Endothelial cell of umbilical vein (primary cell): ENCODE data around the gene SEMA5A. TPM values are rescaled to one million over a fixed set of nuclear protein-coding genes. Genes with fewer than 3 reads are reported as not detected.

Experiments
- BruUV-seq: library from RNA; stranded (reverse); fragments of 400-500 nt; replicated peaks from 2 replicates; lab custom pipeline; 2021; lab: Mats Ljungman, UMichigan
- CTCF ChIA-PET: fragments of 300-600, 350-600 bp; sonication (Branson Sonifier 250); formaldehyde crosslinking; loops from one replicate; lab custom pipeline; 2021; ENCODE audit warnings: antibody characterized with exemption, inconsistent platforms; lab: Charles Lee
- POLR2A ChIA-PET: fragments of 300-600, 350-600 bp; sonication (Branson Sonifier 250); formaldehyde crosslinking; loops from one replicate; lab custom pipeline; 2021; ENCODE audit warnings: antibody characterized with exemption, inconsistent platforms; lab: Charles Lee
- DNase-seq: peaks from one replicate; pipeline ENCODE4 v3.0.0-alpha.2; 2011; ENCODE audit warnings: low read depth, low spot score
- FAIRE-seq: peaks from 2 replicates; lab custom pipeline; 2011; peaks lifted over from hg19 to GRCh38; lab: Jason Lieb, UNC
- H2AFZ ChIP-seq: 2 replicates; pipeline ENCODE4 v1.6.0; 2012; ENCODE audit warnings: low read depth, low read length, control low read depth, inconsistent platforms
- H3K27ac ChIP-seq: 2 replicates; pipeline ENCODE4 v1.5.1; 2011; ENCODE audit warnings: low read depth, mild to moderate bottlenecking, control low read depth, low read length, moderate library complexity; ENCODE audit not compliant: insufficient read depth
- H3K27me3 ChIP-seq, 2 experiments: 2 replicates each; pipeline versions ENCODE4 v1.6.0 to v1.6.1; 2011; ENCODE audit warnings: low read length in 2 of 2, mixed read lengths in 1 of 2; ENCODE audit not compliant: control insufficient read depth in 2 of 2, insufficient read depth in 2 of 2
- H3K36me3 ChIP-seq, 2 experiments: 2 replicates in 1 of 2; 3 replicates in 1 of 2; pipeline ENCODE4 v1.5.1; 2011; ENCODE audit warnings: low read length in 2 of 2, mild to moderate bottlenecking in 1 of 2, moderate library complexity in 1 of 2; ENCODE audit not compliant: control insufficient read depth in 2 of 2, insufficient read depth in 2 of 2; ENCODE audit errors: extremely low read depth in 1 of 2
- H3K4me1 ChIP-seq: 3 replicates; pipeline ENCODE4 v1.5.1; 2011; ENCODE audit warnings: mild to moderate bottlenecking, low read length; ENCODE audit not compliant: control insufficient read depth, insufficient read depth; ENCODE audit errors: extremely low read depth
- H3K4me2 ChIP-seq: 2 replicates; pipeline ENCODE4 v1.6.1; 2011; ENCODE audit warnings: low read length, control low read depth, mixed read lengths; ENCODE audit not compliant: insufficient read depth
- H3K4me3 ChIP-seq, 3 experiments: fragments of 200-600 bp in 1 of 3; sonication (generic), shearing (Covaris generic) in 1 of 3; replicated peaks in 1 of 3; 2 replicates each; pipeline ENCODE4 v1.5.1; 2011 to 2016; ENCODE audit warnings: control low read depth in 3 of 3, low read length in 3 of 3, mild to moderate bottlenecking in 2 of 3, inconsistent platforms in 1 of 3, low read depth in 1 of 3, moderate library complexity in 1 of 3; ENCODE audit not compliant: insufficient read depth in 1 of 3
- H3K79me2 ChIP-seq: 2 replicates; pipeline ENCODE4 v1.6.0; 2012; ENCODE audit warnings: low read length, inconsistent platforms; ENCODE audit not compliant: control insufficient read depth, insufficient read depth
- H3K9ac ChIP-seq: replicated peaks from 2 replicates; pipeline ENCODE3; 2011; ENCODE audit warnings: low read length, control low read depth; ENCODE audit not compliant: insufficient read depth; ENCODE audit errors: extremely low read depth
- H3K9me1 ChIP-seq: replicated peaks from 3 replicates; pipeline ENCODE4 v1.6.0; 2011; ENCODE audit warnings: mild to moderate bottlenecking, low read length; ENCODE audit not compliant: control insufficient read depth, insufficient read depth; ENCODE audit errors: extremely low read depth
- H3K9me3 ChIP-seq: replicated peaks from 2 replicates; pipeline ENCODE4 v1.5.1; 2012; ENCODE audit warnings: low read length, inconsistent platforms; ENCODE audit not compliant: control insufficient read depth, insufficient read depth
- H4K20me1 ChIP-seq: replicated peaks from 2 replicates; pipeline ENCODE3; 2011; ENCODE audit warnings: mild to moderate bottlenecking, low read length; ENCODE audit not compliant: control insufficient read depth, insufficient read depth; ENCODE audit errors: extremely low read depth
- CTCF ChIP-seq, 2 donors: IDR thresholded peaks; 1 replicate in 1 of 2; 2 replicates in 1 of 2; pipeline ENCODE4 v1.5.1; 2011; ENCODE audit warnings: low read length in 2 of 2, mild to moderate bottlenecking in 2 of 2, moderate library complexity in 2 of 2, control low read depth in 1 of 2, inconsistent platforms in 1 of 2, low read depth in 1 of 2; ENCODE audit not compliant: insufficient read depth in 1 of 2; ENCODE audit errors: extremely low read depth in 1 of 2
- EZH2 ChIP-seq: IDR thresholded peaks from 2 replicates; pipeline ENCODE4 v1.6.1; 2012; ENCODE audit warnings: borderline replicate concordance, low read depth, mild to moderate bottlenecking, moderate library complexity, low read length, inconsistent platforms; ENCODE audit not compliant: severe bottlenecking
- FOS ChIP-seq: IDR thresholded peaks from 2 replicates; pipeline ENCODE4 v1.6.1; 2011; ENCODE audit warnings: mild to moderate bottlenecking, low read length, moderate library complexity, borderline replicate concordance; ENCODE audit not compliant: insufficient read depth
- GATA2 ChIP-seq: IDR thresholded peaks from 2 replicates; pipeline ENCODE4 v1.7.0; 2011; ENCODE audit warnings: low read depth, mild to moderate bottlenecking, moderate library complexity, mixed read lengths, low read length; ENCODE audit not compliant: insufficient read length, insufficient read depth
- JUN ChIP-seq: IDR thresholded peaks from 2 replicates; pipeline ENCODE4 v1.6.1; 2011; ENCODE audit warnings: borderline replicate concordance, low read depth; ENCODE audit not compliant: insufficient read length, insufficient read depth
- MAX ChIP-seq: IDR thresholded peaks from 2 replicates; pipeline ENCODE4 v1.6.1; 2011; ENCODE audit not compliant: insufficient read depth, insufficient read length
- MYC ChIP-seq: IDR thresholded peaks from one replicate; pipeline ENCODE4 v1.6.1; 2011; ENCODE audit warnings: mild to moderate bottlenecking, low read depth, low read length
- POLR2A ChIP-seq: IDR thresholded peaks from 2 replicates; pipeline ENCODE4 v1.6.1; 2012; ENCODE audit warnings: low read depth, mild to moderate bottlenecking, control low read depth, low read length
- POLR2AphosphoS5 ChIP-seq: IDR thresholded peaks from 2 replicates; pipeline ENCODE4 v1.6.1; 2012; ENCODE audit warnings: low read depth, mild to moderate bottlenecking, control low read depth, low read length, moderate library complexity; ENCODE audit not compliant: insufficient read depth
- dilution Hi-C: fragments of 300-500 bp; cut with MboI; formaldehyde crosslinking; loops from one replicate; pipeline ENCODE4 v1.15.0; 2019; ENCODE audit warnings: low sequenced_read_pairs; ENCODE audit not compliant: extremely low pct_ligation_motif_present
- intact Hi-C: fragments of 100-400 bp; cut with micrococcal nuclease; formaldehyde crosslinking; loops from one replicate; pipeline ENCODE4 v1.10.0; 2022
- polyA plus RNA-seq, 4 experiments: library from polyadenylated mRNA; depleted of rRNA in 3 of 4; stranded (reverse) in 3 of 4; unstranded in 1 of 4; fragments of >200 nt; gene quantifications; 2 replicates each; pipeline versions ENCODE4 v1.2.1 to v1.2.3, GENCODE V29; 2011 to 2012; ENCODE audit warnings: missing spikeins in 1 of 4
- total RNA-seq: library from RNA; stranded (reverse); gene quantifications from 2 replicates; pipeline ENCODE4 v1.2.3, GENCODE V29; 2021

SEMA5A gene
- total and polyA plus RNA-seq, 2 donors (not counting 3 experiments of a cell fraction or from before 2014, with no cell fraction given), result 0.04 to 0.06 TPM

GRCh38 chr5:9089893-9090292 lies 456.0 kb downstream of the SEMA5A start:
- Histone ChIP-seq H3K36me3 (no peaks in the 10 kb centered on the region), H3K79me2 (no peaks in the 10 kb centered on the region), H3K9me1 (no peaks in the 10 kb centered on the region), H2AFZ (no peak overlapping the region), H4K20me1 (no peaks in the 10 kb centered on the region), H3K4me2 (no peak overlapping the region), H3K9me3 (no peaks in the 10 kb centered on the region), H3K9ac (no peak overlapping the region), H3K27me3 (no peaks in the 10 kb centered on the region), H3K27ac (no peak overlapping the region), H3K4me3 (no peak overlapping the region), H3K4me1 (no peaks in the 10 kb centered on the region)
- TF ChIP-seq FOS (no peak), CTCF (IDR thresholded peaks at IDR 0.05; ENCODE audit: extremely low read depth in 1 of 2, insufficient read depth in 1 of 2, low read depth in 1 of 2, low read length in 2 of 2) (no peak), POLR2AphosphoS5 (no peak), POLR2A (no peak), GATA2 (no peak), MYC (no peak), JUN (no peak), MAX (no peak), EZH2 (no peak)
- CTCF ChIA-PET, result no interaction called here
- no TSS peak for BruUV-seq
- no peak for FAIRE-seq
- intact Hi-C loops, result no loop called here
- dilution Hi-C loops, result no loop called here
- no peak for DNase-seq
- POLR2A ChIA-PET, result no interaction called here
